Measurements from ENCODE around the gene MYCN.
"Not testable (repeated sequence)": the region's sequence is repeated elsewhere in the genome, so short reads cannot be mapped to it uniquely, and the experiment has no call there.

Gene MYCN

GRCh38 chr2:15950088-15950952 is 10.0 kb downstream of the MYCN start:
- Mint-ChIP-seq H3K4me3 (no peak overlapping the region), H3K27me3 (peaks cover 10% of the 10 kb centered on the region), H3K36me3 (no peaks in the 10 kb centered on the region), H3K27ac (no peak overlapping the region), H3K9me3 (peaks cover 1% of the 10 kb centered on the region), H3K4me1 (no peaks in the 10 kb centered on the region)
- ATAC-seq (ENCODE audit: low read depth) (no peak), DNase-seq (ENCODE audit: low spot score in 2 of 2) (no peak)

GRCh38 chr2:15951936-15952335 is 11.6 kb downstream of the MYCN start:
- not testable (repeated sequence) for H3K4me3 Mint-ChIP-seq; H3K36me3 Mint-ChIP-seq; H3K9me3 Mint-ChIP-seq; H3K27ac Mint-ChIP-seq; H3K27me3 Mint-ChIP-seq; ATAC-seq (ENCODE audit: low read depth); H3K4me1 Mint-ChIP-seq; DNase-seq (ENCODE audit: low spot score in 2 of 2)

- Mint-ChIP-seq H3K27me3 (peaks cover 11% of the 10 kb centered on the region), H3K9me3 (peaks cover 1% of the 10 kb centered on the region), H3K4me3 (no peak overlapping the region), H3K36me3 (no peaks in the 10 kb centered on the region), H3K4me1 (no peaks in the 10 kb centered on the region), H3K27ac (no peak overlapping the region)
- DNase-seq (ENCODE audit: low spot score in 2 of 2) = no peak
- no peak for ATAC-seq (ENCODE audit: low read depth)
Measured at GRCh38 chr2:15952451-15953146, 12.2 kb downstream of the MYCN start.

GRCh38 chr2:15953147-15953630 is 12.8 kb downstream of the MYCN start:
- H3K27ac Mint-ChIP-seq = no peak overlapping the region
- no peak for ATAC-seq (ENCODE audit: low read depth)
- no peaks in the 10 kb centered on the region for H3K4me1 Mint-ChIP-seq
- H3K4me3 Mint-ChIP-seq = no peak overlapping the region
- peaks cover 11% of the 10 kb centered on the region for H3K27me3 Mint-ChIP-seq
- H3K9me3 Mint-ChIP-seq = peaks cover 1% of the 10 kb centered on the region
- no peaks in the 10 kb centered on the region for H3K36me3 Mint-ChIP-seq
- DNase-seq (ENCODE audit: low spot score in 2 of 2) = no peak

- H3K4me1 Mint-ChIP-seq = no peaks in the 10 kb centered on the region
- H3K4me3 Mint-ChIP-seq = no peak overlapping the region
- H3K9me3 Mint-ChIP-seq = peaks cover 1% of the 10 kb centered on the region
- no peaks in the 10 kb centered on the region for H3K36me3 Mint-ChIP-seq
- DNase-seq (ENCODE audit: low spot score in 2 of 2) (no peak), ATAC-seq (ENCODE audit: low read depth) (no peak)
- H3K27me3 Mint-ChIP-seq = peaks cover 11% of the 10 kb centered on the region
- no peak overlapping the region for H3K27ac Mint-ChIP-seq
Measured at GRCh38 chr2:15953891-15954680, 13.7 kb downstream of the MYCN start.

GRCh38 chr2:15954761-15955160 is 14.4 kb downstream of the MYCN start:
- H3K4me3 Mint-ChIP-seq = no peak overlapping the region
- no peak for ATAC-seq (ENCODE audit: low read depth)
- no peak for DNase-seq (ENCODE audit: low spot score in 2 of 2)
- no peaks in the 10 kb centered on the region for H3K4me1 Mint-ChIP-seq
- H3K27me3 Mint-ChIP-seq = peaks cover 9% of the 10 kb centered on the region
- H3K27ac Mint-ChIP-seq = no peak overlapping the region
- no peaks in the 10 kb centered on the region for H3K36me3 Mint-ChIP-seq
- H3K9me3 Mint-ChIP-seq = peaks cover 1% of the 10 kb centered on the region

- Mint-ChIP-seq H3K36me3 (no peaks in the 10 kb centered on the region), H3K4me1 (no peaks in the 10 kb centered on the region), H3K27ac (no peak overlapping the region), H3K27me3 (peaks cover 9% of the 10 kb centered on the region), H3K9me3 (peaks cover 1% of the 10 kb centered on the region), H3K4me3 (no peak overlapping the region)
- ATAC-seq (ENCODE audit: low read depth) (no peak), DNase-seq (ENCODE audit: low spot score in 2 of 2) (no peak)
Measured at GRCh38 chr2:15955232-15955988, 15.1 kb downstream of the MYCN start.

- no peaks in the 10 kb centered on the region for H3K36me3 Mint-ChIP-seq
- H3K27ac Mint-ChIP-seq = no peak overlapping the region
- H3K9me3 Mint-ChIP-seq = peaks cover 1% of the 10 kb centered on the region
- ATAC-seq (ENCODE audit: low read depth) (no peak), DNase-seq (ENCODE audit: low spot score in 2 of 2) (no peak)
- peaks cover 9% of the 10 kb centered on the region for H3K27me3 Mint-ChIP-seq
- no peaks in the 10 kb centered on the region for H3K4me1 Mint-ChIP-seq
- no peak overlapping the region for H3K4me3 Mint-ChIP-seq
Measured at GRCh38 chr2:15956230-15956629, 15.9 kb downstream of the MYCN start.

- Mint-ChIP-seq H3K4me1 (no peaks in the 10 kb centered on the region), H3K9me3 (peaks cover 4% of the 10 kb centered on the region), H3K36me3 (no peaks in the 10 kb centered on the region), H3K27me3 (peaks cover 9% of the 10 kb centered on the region), H3K4me3 (no peak overlapping the region), H3K27ac (no peak overlapping the region)
- ATAC-seq (ENCODE audit: low read depth) = no peak
- DNase-seq (ENCODE audit: low spot score in 2 of 2) = no peak
Measured at GRCh38 chr2:15956751-15957736, 16.7 kb downstream of the MYCN start.

GRCh38 chr2:15957881-15958713 is 17.7 kb downstream of the MYCN start:
- Mint-ChIP-seq H3K36me3 (no peaks in the 10 kb centered on the region), H3K4me3 (no peak overlapping the region), H3K4me1 (no peaks in the 10 kb centered on the region), H3K27ac (no peak overlapping the region), H3K9me3 (peaks cover 4% of the 10 kb centered on the region), H3K27me3 (peaks cover 9% of the 10 kb centered on the region)
- no peak for DNase-seq (ENCODE audit: low spot score in 2 of 2)
- no peak for ATAC-seq (ENCODE audit: low read depth)

GRCh38 chr2:15959331-15960153 is 19.2 kb downstream of the MYCN start:
- H3K4me3 Mint-ChIP-seq = no peak overlapping the region
- ATAC-seq (ENCODE audit: low read depth) (no peak), DNase-seq (ENCODE audit: low spot score in 2 of 2) (no peak)
- H3K9me3 Mint-ChIP-seq = peaks cover 2% of the 10 kb centered on the region
- H3K36me3 Mint-ChIP-seq = no peaks in the 10 kb centered on the region
- H3K27me3 Mint-ChIP-seq = peaks cover 7% of the 10 kb centered on the region
- no peak overlapping the region for H3K27ac Mint-ChIP-seq
- H3K4me1 Mint-ChIP-seq = no peaks in the 10 kb centered on the region
